NB4 (cell line): Measurements from ENCODE around the gene PCDH12.

Experiments
- CTCF ChIP-seq: IDR thresholded peaks from one replicate; pipeline ENCODE4 v1.5.1; 2012; ENCODE audit warnings: low read depth, low read length
- MAX ChIP-seq: IDR thresholded peaks from 2 replicates; pipeline ENCODE4 v1.6.1; 2011; ENCODE audit warnings: low read depth, low read length
- MYC ChIP-seq: IDR thresholded peaks from 2 replicates; pipeline ENCODE4 v1.6.1; 2011; ENCODE audit warnings: low read depth, low read length
- POLR2A ChIP-seq: IDR thresholded peaks from 2 replicates; pipeline ENCODE4 v1.6.1; 2011; ENCODE audit warnings: mild to moderate bottlenecking; ENCODE audit not compliant: insufficient read length; ENCODE audit errors: extremely low read depth

- TF ChIP-seq CTCF, result no peak
- TF ChIP-seq POLR2A, result no peak
- no peak for TF ChIP-seq MAX
- TF ChIP-seq MYC, result no peak
Measured at GRCh38 chr5:141982626-141983025, 24.6 kb upstream of the PCDH12 start.
